Measurements from ENCODE around the gene CHAMP1.
"Not testable (repeated sequence)": the region's sequence is repeated elsewhere in the genome, so short reads cannot be mapped to it uniquely, and the experiment has no call there.

The CHAMP1 gene

GRCh38 chr13:114338959-114339358 is 24.7 kb downstream of the CHAMP1 start:
- no peak for DNase-seq

- peak; percentile 25 for DNase-seq
These were observed 25.7 kb downstream of the CHAMP1 start for GRCh38 chr13:114339857-114340534.

- no peak for DNase-seq
These were observed 26.9 kb downstream of the CHAMP1 start for GRCh38 chr13:114341003-114341777.

GRCh38 chr13:114347256-114347655 is 33.0 kb downstream of the CHAMP1 start:
- not testable (repeated sequence) for DNase-seq

- peak; percentile 23 for DNase-seq
These were observed 38.5 kb downstream of the CHAMP1 start for GRCh38 chr13:114352763-114353162.

GRCh38 chr13:114353382-114353781 is 39.1 kb downstream of the CHAMP1 start:
- not testable (repeated sequence) for DNase-seq
